LNCaP clone FGC (cell line): Measurements from ENCODE around the gene P2RY11.

ENCODE experiments used
- DNase-seq: peaks from one replicate; pipeline ENCODE4 v3.0.0-alpha.2; 2011; ENCODE audit warnings: low read depth
- H3K4me3 ChIP-seq: 2 replicates; pipeline ENCODE4 v1.5.1; 2011; ENCODE audit warnings: mild to moderate bottlenecking, low read depth, low read length, control low read depth
- CTCF ChIP-seq: IDR thresholded peaks from 2 replicates; pipeline ENCODE4 v1.5.1; 2012; ENCODE audit warnings: mild to moderate bottlenecking; ENCODE audit not compliant: control insufficient read depth, insufficient read depth; ENCODE audit errors: extremely low read depth

Gene P2RY11

DNA sequence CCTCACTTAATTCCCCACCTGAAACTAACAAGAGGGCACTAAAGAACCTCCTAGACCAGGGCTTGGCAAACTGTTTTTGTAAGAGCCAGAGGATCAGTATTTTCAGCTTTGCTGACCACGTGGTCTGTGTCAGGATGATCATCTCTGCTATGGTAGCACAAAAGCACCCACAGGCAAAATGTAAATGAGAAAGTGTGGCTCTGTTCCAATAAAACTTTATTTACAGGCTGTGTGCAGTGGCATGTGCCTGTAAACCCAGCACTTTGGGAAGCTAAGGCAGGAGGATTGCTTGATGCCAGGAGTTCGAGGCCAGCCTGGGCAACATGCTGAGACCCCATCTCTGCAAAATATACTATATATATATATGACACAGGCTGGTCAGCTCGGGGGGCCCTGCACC lies 52.0 kb downstream of the P2RY11 start:
- no peak overlapping the region for H3K4me3 ChIP-seq
- no peak for TF ChIP-seq CTCF
- DNase-seq = no peak
